Measurements from ENCODE around the gene FTSJ1. TPM values are rescaled to one million over a fixed set of nuclear protein-coding genes. Genes with fewer than 3 reads are reported as not detected.

FTSJ1 gene
- total RNA-seq, 1 experiment from 2014 or later = 49.4 TPM

GRCh38 chrX:48473704-48473990 lies 2.4 kb upstream of the FTSJ1 start:
- Histone ChIP-seq H4K91ac (ENCODE audit: insufficient read length, low read depth, low read length) (no peak overlapping the region), H3K27me3 (ENCODE audit: insufficient read depth, low read length) (no peaks in the 10 kb centered on the region), H4K5ac (ENCODE audit: insufficient read length, low read depth, low read length) (no peak overlapping the region), H3K18ac (ENCODE audit: insufficient read length, low read depth, low read length) (no peak overlapping the region), H3K27ac (ENCODE audit: insufficient read length, low read depth, low read length) (no peak overlapping the region), H2AK5ac (ENCODE audit: insufficient read length, low read length) (no peak overlapping the region), H3K9me3 (ENCODE audit: control insufficient read depth, low read depth, low read length) (peaks cover 41% of the 10 kb centered on the region), H3K56ac (ENCODE audit: insufficient read length, low read depth, low read length) (no peak overlapping the region), H3K23me2 (ENCODE audit: insufficient read length, low read depth, low read length, poor library complexity, severe bottlenecking) (peaks cover 4% of the 10 kb centered on the region), H3K4me1 (ENCODE audit: insufficient read depth, low read length) (peaks cover 2% of the 10 kb centered on the region; the same call in 1 of the 2 replicates), H2BK5ac (ENCODE audit: insufficient read length, low read length) (no peak overlapping the region), H3K79me1 (ENCODE audit: insufficient read depth, low read depth, low read length, poor library complexity, severe bottlenecking) (no peaks in the 10 kb centered on the region), H3K4me2 (ENCODE audit: insufficient read depth, insufficient read length, low read length) (peak overlapping the region; percentile 13), H2AFZ (ENCODE audit: low read length) (no peak overlapping the region), H2BK15ac (ENCODE audit: low read depth, low read length) (no peak overlapping the region), H2BK12ac (ENCODE audit: insufficient read length, low read depth, low read length) (no peak overlapping the region), H4K20me1 (ENCODE audit: control insufficient read depth, insufficient read depth, insufficient read length) (no peaks in the 10 kb centered on the region), H3K9ac (ENCODE audit: extremely low read depth, insufficient read length, low read length) (no peak overlapping the region), H2BK20ac (ENCODE audit: low read depth, low read length, poor library complexity, severe bottlenecking) (no peak overlapping the region), H2BK120ac (ENCODE audit: low read depth, low read length, poor library complexity, severe bottlenecking) (no peak overlapping the region), H3K23ac (ENCODE audit: insufficient read length, low read depth, low read length) (no peak overlapping the region), H3T11ph (ENCODE audit: low read length) (no peak overlapping the region), H3K14ac (ENCODE audit: insufficient read depth, low read length) (0 out of 2 replicates have a peak overlapping the region, but pooled peaks have one; percentile 63), H3K4ac (ENCODE audit: low read depth, low read length) (no peak overlapping the region), H4K8ac (replicated peaks; ENCODE audit: insufficient read length, low read depth, low read length) (no peak overlapping the region), H3K79me2 (ENCODE audit: insufficient read depth, low read length) (peaks cover 3% of the 10 kb centered on the region; the same call in 1 of the 2 replicates)
- Mint-ChIP-seq H3K9me3 (peaks cover 78 to 85% of the 10 kb centered on the region in 2 experiments), H3K27ac (peak overlapping the region in 2 of 3 experiments; percentile 41 to 79; a peak in 3 of 7 replicates), H3K36me3 (ENCODE audit: insufficient read depth in 1 of 3, low read depth in 3 of 3) (peaks cover 11 to 23% (median 11%) of the 10 kb centered on the region in 3 experiments), H3K27me3 (ENCODE audit: low read depth) (peaks cover 2% of the 10 kb centered on the region; the same call in 1 of the 2 replicates), H3K4me1 (peaks cover 31 to 40% of the 10 kb centered on the region in 2 experiments), H3K4me3 (peak overlapping the region in 1 of 2 experiments; percentile 68; a peak in 2 of 5 replicates)
- TF ChIP-seq, protein P1, sequence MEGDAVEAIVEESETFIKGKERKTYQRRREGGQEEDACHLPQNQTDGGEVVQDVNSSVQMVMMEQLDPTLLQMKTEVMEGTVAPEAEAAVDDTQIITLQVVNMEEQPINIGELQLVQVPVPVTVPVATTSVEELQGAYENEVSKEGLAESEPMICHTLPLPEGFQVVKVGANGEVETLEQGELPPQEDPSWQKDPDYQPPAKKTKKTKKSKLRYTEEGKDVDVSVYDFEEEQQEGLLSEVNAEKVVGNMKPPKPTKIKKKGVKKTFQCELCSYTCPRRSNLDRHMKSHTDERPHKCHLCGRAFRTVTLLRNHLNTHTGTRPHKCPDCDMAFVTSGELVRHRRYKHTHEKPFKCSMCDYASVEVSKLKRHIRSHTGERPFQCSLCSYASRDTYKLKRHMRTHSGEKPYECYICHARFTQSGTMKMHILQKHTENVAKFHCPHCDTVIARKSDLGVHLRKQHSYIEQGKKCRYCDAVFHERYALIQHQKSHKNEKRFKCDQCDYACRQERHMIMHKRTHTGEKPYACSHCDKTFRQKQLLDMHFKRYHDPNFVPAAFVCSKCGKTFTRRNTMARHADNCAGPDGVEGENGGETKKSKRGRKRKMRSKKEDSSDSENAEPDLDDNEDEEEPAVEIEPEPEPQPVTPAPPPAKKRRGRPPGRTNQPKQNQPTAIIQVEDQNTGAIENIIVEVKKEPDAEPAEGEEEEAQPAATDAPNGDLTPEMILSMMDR (conservative IDR thresholded peaks at IDR 0.05) = no peak
- DNase-seq = no peak
- WGBS (ENCODE audit: extremely low coverage, insufficient read length, low lambda C conversion rate) = no CpG with 5 or more reads among the region's 9 CpGs

All from H9 (cell line).